ENCODE measurements around the gene LRMDA. TPM values are rescaled to one million over a fixed set of nuclear protein-coding genes. Genes with fewer than 3 reads are reported as not detected.

Gene LRMDA
- total and polyA plus RNA-seq, 2 of the 13 experiments (the other 11 are each of a cell fraction or from before 2014, with no cell fraction given) = 13.4 to 22.0 TPM

GRCh38 chr10:75788394-75789205, 357.2 kb downstream of the LRMDA start (continued):
- TF ChIP-seq PRDM15 (CRISPR knock-in tag; IDR thresholded peaks at IDR 0.05) = peak; percentile 45; the same call in 1 of the 2 replicates
- TF ChIP-seq, protein P1, sequence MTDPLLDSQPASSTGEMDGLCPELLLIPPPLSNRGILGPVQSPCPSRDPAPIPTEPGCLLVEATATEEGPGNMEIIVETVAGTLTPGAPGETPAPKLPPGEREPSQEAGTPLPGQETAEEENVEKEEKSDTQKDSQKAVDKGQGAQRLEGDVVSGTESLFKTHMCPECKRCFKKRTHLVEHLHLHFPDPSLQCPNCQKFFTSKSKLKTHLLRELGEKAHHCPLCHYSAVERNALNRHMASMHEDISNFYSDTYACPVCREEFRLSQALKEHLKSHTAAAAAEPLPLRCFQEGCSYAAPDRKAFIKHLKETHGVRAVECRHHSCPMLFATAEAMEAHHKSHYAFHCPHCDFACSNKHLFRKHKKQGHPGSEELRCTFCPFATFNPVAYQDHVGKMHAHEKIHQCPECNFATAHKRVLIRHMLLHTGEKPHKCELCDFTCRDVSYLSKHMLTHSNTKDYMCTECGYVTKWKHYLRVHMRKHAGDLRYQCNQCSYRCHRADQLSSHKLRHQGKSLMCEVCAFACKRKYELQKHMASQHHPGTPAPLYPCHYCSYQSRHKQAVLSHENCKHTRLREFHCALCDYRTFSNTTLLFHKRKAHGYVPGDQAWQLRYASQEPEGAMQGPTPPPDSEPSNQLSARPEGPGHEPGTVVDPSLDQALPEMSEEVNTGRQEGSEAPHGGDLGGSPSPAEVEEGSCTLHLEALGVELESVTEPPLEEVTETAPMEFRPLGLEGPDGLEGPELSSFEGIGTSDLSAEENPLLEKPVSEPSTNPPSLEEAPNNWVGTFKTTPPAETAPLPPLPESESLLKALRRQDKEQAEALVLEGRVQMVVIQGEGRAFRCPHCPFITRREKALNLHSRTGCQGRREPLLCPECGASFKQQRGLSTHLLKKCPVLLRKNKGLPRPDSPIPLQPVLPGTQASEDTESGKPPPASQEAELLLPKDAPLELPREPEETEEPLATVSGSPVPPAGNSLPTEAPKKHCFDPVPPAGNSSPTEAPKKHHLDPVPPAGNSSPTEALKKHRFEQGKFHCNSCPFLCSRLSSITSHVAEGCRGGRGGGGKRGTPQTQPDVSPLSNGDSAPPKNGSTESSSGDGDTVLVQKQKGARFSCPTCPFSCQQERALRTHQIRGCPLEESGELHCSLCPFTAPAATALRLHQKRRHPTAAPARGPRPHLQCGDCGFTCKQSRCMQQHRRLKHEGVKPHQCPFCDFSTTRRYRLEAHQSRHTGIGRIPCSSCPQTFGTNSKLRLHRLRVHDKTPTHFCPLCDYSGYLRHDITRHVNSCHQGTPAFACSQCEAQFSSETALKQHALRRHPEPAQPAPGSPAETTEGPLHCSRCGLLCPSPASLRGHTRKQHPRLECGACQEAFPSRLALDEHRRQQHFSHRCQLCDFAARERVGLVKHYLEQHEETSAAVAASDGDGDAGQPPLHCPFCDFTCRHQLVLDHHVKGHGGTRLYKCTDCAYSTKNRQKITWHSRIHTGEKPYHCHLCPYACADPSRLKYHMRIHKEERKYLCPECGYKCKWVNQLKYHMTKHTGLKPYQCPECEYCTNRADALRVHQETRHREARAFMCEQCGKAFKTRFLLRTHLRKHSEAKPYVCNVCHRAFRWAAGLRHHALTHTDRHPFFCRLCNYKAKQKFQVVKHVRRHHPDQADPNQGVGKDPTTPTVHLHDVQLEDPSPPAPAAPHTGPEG (CRISPR knock-in tag; IDR thresholded peaks at IDR 0.05) = peak; percentile 58
- TF ChIP-seq ZNF331 (CRISPR knock-in tag; IDR thresholded peaks at IDR 0.05) = peak; percentile 89
- TF ChIP-seq, protein P2, sequence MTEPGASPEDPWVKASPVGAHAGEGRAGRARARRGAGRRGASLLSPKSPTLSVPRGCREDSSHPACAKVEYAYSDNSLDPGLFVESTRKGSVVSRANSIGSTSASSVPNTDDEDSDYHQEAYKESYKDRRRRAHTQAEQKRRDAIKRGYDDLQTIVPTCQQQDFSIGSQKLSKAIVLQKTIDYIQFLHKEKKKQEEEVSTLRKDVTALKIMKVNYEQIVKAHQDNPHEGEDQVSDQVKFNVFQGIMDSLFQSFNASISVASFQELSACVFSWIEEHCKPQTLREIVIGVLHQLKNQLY (CRISPR knock-in tag; IDR thresholded peaks at IDR 0.05) = no peak; the same call in none of the 2 replicates
- TF ChIP-seq, protein P3, sequence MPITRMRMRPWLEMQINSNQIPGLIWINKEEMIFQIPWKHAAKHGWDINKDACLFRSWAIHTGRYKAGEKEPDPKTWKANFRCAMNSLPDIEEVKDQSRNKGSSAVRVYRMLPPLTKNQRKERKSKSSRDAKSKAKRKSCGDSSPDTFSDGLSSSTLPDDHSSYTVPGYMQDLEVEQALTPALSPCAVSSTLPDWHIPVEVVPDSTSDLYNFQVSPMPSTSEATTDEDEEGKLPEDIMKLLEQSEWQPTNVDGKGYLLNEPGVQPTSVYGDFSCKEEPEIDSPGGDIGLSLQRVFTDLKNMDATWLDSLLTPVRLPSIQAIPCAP (CRISPR knock-in tag; IDR thresholded peaks at IDR 0.05; ENCODE audit: low read depth) = no peak
- TF ChIP-seq ELF3 (CRISPR knock-in tag; IDR thresholded peaks at IDR 0.05) = peak; percentile 68
- TF ChIP-seq FOXO4 (CRISPR knock-in tag; conservative IDR thresholded peaks at IDR 0.05) = no peak
- TF ChIP-seq AKNA (CRISPR knock-in tag; IDR thresholded peaks at IDR 0.05; ENCODE audit: borderline replicate concordance) = no peak
- TF ChIP-seq ZNF550 (CRISPR knock-in tag; IDR thresholded peaks at IDR 0.05; ENCODE audit: borderline replicate concordance) = no peak

Data from HepG2 (cell line).